Mesothelial cell of epicardium (in vitro differentiated cells): ENCODE results near the gene EHD4. TPM values are rescaled to one million over a fixed set of nuclear protein-coding genes. Genes with fewer than 3 reads are reported as not detected.

Experiments used
- DNase-seq, 2 experiments: peaks; one replicate each; pipeline ENCODE4 v3.0.0; 2021; ENCODE audit warnings: low spot score in 2 of 2; ENCODE audit not compliant: unreplicated experiment in 2 of 2
- H3K27ac Mint-ChIP-seq: 2 replicates; pipeline ENCODE4 v1.8.0; 2021; ENCODE audit warnings: mixed read lengths
- H3K27me3 Mint-ChIP-seq: 2 replicates; pipeline ENCODE4 v1.8.0; 2021; ENCODE audit warnings: low read depth, mixed read lengths
- H3K36me3 Mint-ChIP-seq: 2 replicates; pipeline ENCODE4 v1.8.0; 2021; ENCODE audit warnings: mixed read lengths
- H3K4me1 Mint-ChIP-seq: 2 replicates; pipeline ENCODE4 v1.8.0; 2021; ENCODE audit warnings: mixed read lengths
- H3K4me3 Mint-ChIP-seq: 2 replicates; pipeline ENCODE4 v1.8.0; 2021; ENCODE audit warnings: mild to moderate bottlenecking, moderate library complexity, mixed read lengths
- H3K9me3 Mint-ChIP-seq: 2 replicates; pipeline ENCODE4 v1.8.0; 2021; ENCODE audit warnings: mixed read lengths
- CTCF ChIP-seq: fragments of 200-600 bp; sonication (generic); IDR thresholded peaks from one replicate; pipeline ENCODE4 v1.5.0; 2021; ENCODE audit warnings: antibody characterized with exemption; ENCODE audit not compliant: unreplicated experiment
- total RNA-seq: library from RNA; stranded (reverse); gene quantifications from 3 replicates; pipeline ENCODE4 v1.2.1, GENCODE V29; 2021

EHD4 gene
- total RNA-seq, 1 donor from 2014 or later: 16.1 TPM

- TF ChIP-seq CTCF: no peak
- no peak overlapping the region for H3K4me3 Mint-ChIP-seq
- no peaks in the 10 kb centered on the region for H3K36me3 Mint-ChIP-seq
- no peaks in the 10 kb centered on the region for H3K9me3 Mint-ChIP-seq
- DNase-seq: no peak
- H3K4me1 Mint-ChIP-seq: no peaks in the 10 kb centered on the region
- no peak overlapping the region for H3K27ac Mint-ChIP-seq
- H3K27me3 Mint-ChIP-seq: peaks cover 8% of the 10 kb centered on the region
Measured at GRCh38 chr15:41994171-41994650, 21.9 kb upstream of the EHD4 start.

DNA sequence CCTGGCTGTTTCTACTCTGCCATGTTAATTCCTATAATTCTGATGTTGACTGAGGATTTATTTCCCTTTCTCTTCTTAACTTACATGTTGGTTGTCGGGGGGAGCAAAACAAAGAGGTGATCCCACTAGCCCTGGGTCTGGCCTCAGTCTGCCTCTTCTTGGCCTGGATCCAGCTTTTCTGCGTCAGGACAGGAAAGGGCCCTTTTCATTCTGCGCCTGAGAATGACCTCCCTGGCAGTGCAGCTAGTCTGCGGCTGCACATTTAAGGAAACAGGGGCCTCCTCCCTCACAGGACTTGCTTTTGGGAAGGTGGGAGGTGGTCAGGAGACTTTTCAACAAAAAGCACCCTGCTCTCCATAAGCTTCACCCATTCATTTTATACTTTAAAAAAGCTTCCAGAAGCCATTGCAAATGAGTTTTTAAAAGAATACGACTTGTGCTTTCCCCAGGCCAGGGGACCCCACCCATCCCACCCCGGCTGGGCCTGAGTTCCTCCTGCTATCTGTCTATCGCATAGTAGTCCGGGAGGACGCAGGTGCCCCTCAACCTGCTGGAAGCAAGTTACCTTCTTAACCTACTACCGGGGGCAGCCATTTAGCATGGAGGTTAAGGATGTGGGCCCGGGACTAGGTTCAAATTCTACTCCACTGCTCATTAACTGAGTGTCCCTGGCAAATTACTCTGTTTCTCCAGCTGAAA lies 21.3 kb upstream of the EHD4 start:
- Mint-ChIP-seq H3K27ac (no peak overlapping the region), H3K4me1 (no peaks in the 10 kb centered on the region), H3K9me3 (no peaks in the 10 kb centered on the region), H3K36me3 (no peaks in the 10 kb centered on the region), H3K4me3 (no peak overlapping the region), H3K27me3 (peaks cover 6% of the 10 kb centered on the region)
- TF ChIP-seq CTCF: no peak
- DNase-seq: no peak

DNA sequence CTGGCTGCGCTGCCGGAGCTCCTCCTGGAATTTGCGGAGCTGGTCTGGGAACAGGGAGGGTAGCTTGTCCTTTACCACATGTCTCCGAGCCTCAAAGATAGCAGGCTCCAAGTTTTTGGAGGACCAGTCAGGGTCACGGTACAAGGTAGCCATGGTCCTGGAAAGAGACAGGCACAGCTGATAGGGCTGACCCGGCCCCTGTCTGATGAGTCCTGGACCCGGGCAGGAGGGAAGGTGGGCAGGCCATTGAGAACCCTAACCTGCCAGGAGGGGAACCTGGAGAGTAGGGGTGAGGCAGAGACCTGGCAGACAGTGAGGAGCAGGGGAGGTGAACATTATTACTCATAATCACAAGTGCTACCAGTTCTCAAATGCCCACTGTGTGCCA lies 20.4 kb upstream of the EHD4 start:
- Mint-ChIP-seq H3K4me1 (no peaks in the 10 kb centered on the region), H3K27ac (no peak overlapping the region), H3K9me3 (no peaks in the 10 kb centered on the region), H3K4me3 (no peak overlapping the region), H3K36me3 (no peaks in the 10 kb centered on the region), H3K27me3 (peaks cover 10% of the 10 kb centered on the region)
- no peak for TF ChIP-seq CTCF
- DNase-seq: no peak

GRCh38 chr15:41992151-41992802 lies 19.9 kb upstream of the EHD4 start:
- no peaks in the 10 kb centered on the region for H3K4me1 Mint-ChIP-seq
- DNase-seq: no peak
- H3K4me3 Mint-ChIP-seq: no peak overlapping the region
- no peak overlapping the region for H3K27ac Mint-ChIP-seq
- H3K9me3 Mint-ChIP-seq: no peaks in the 10 kb centered on the region
- H3K36me3 Mint-ChIP-seq: no peaks in the 10 kb centered on the region
- TF ChIP-seq CTCF: no peak
- peaks cover 11% of the 10 kb centered on the region for H3K27me3 Mint-ChIP-seq

DNA sequence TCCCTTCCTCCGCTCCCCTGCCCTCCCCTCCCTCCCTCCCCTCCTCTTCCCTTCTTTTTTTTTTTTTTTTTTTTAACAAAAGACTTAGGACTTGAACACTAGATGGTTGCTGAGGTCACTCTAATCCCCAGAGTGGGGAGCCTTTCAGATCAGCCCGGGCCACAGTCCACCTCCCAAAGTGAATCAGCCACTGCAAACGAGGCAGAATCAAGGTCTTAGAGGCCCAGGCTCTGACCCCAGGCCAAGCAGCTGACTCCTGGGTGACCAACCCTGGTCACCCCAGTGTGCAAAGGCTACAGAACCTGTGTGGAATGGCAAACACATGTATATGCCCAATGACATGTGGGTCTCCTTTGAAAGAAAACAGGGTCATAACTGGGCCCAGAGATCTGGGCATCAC lies 18.3 kb upstream of the EHD4 start:
- H3K27ac Mint-ChIP-seq: no peak overlapping the region

More for the DNA sequence above, 18.3 kb upstream of the EHD4 start:
- Mint-ChIP-seq H3K27me3 (peaks cover 14% of the 10 kb centered on the region), H3K9me3 (no peaks in the 10 kb centered on the region), H3K4me1 (no peaks in the 10 kb centered on the region), H3K4me3 (no peak overlapping the region), H3K36me3 (no peaks in the 10 kb centered on the region)
- DNase-seq: no peak
- no peak for TF ChIP-seq CTCF
